A673 (cell line): ENCODE results near the gene BHMT. TPM values are rescaled to one million over a fixed set of nuclear protein-coding genes. Genes with fewer than 3 reads are reported as not detected.

Source experiments
- BruUV-seq: library from RNA; stranded (reverse); fragments of 400-500 nt; replicated peaks from 2 replicates; lab custom pipeline; 2021; lab: Mats Ljungman, UMichigan
- CTCF ChIA-PET: fragments of 300-600 bp; sonication (Branson Sonifier 250); formaldehyde crosslinking; loops from one replicate; lab custom pipeline; 2022; ENCODE audit warnings: antibody characterized with exemption; lab: Charles Lee
- POLR2A ChIA-PET: fragments of 300-600 bp; sonication (Branson Sonifier 250); formaldehyde crosslinking; loops from one replicate; lab custom pipeline; 2022; ENCODE audit warnings: antibody characterized with exemption; ENCODE audit not compliant: low non-redundant PET; lab: Charles Lee
- DNase-seq: peaks from one replicate; pipeline ENCODE4 v3.0.0-alpha.2; 2015; ENCODE audit warnings: low spot score
- H3K27ac ChIP-seq: fragments of 200-600 bp; sonication (generic); 2 replicates; pipeline ENCODE4 v1.5.1; 2016; ENCODE audit warnings: mixed run types, low read depth, mild to moderate bottlenecking, mixed read lengths, antibody characterized with exemption, low read length; ENCODE audit not compliant: poor library complexity, severe bottlenecking
- H3K27me3 ChIP-seq: fragments of 200-600 bp; sonication (generic); replicated peaks from 2 replicates; pipeline ENCODE4 v1.6.1; 2017; ENCODE audit warnings: mixed run types, low read depth, mild to moderate bottlenecking, mixed read lengths, antibody characterized with exemption, low read length; ENCODE audit not compliant: insufficient read depth, poor library complexity
- H3K36me3 ChIP-seq: fragments of 200-600 bp; sonication (generic); 2 replicates; pipeline ENCODE4 v1.6.1; 2016; ENCODE audit warnings: mixed run types, mild to moderate bottlenecking, mixed read lengths, antibody characterized with exemption, low read length; ENCODE audit not compliant: insufficient read depth, poor library complexity, severe bottlenecking
- H3K4me1 ChIP-seq: fragments of 200-600 bp; sonication (generic); 2 replicates; pipeline ENCODE4 v1.6.1; 2017; ENCODE audit warnings: mixed run types, mild to moderate bottlenecking, mixed read lengths, antibody characterized with exemption, low read length; ENCODE audit not compliant: insufficient read depth, poor library complexity, severe bottlenecking
- H3K4me3 ChIP-seq: fragments of 200-600 bp; sonication (generic); 2 replicates; pipeline ENCODE4 v1.5.1; 2016; ENCODE audit warnings: low read depth, mixed run types, mild to moderate bottlenecking, mixed read lengths, low read length; ENCODE audit not compliant: poor library complexity, severe bottlenecking
- H3K9me3 ChIP-seq: fragments of 200-600 bp; sonication (generic); 2 replicates; pipeline ENCODE4 v1.6.1; 2016; ENCODE audit warnings: mixed run types, low read depth, mild to moderate bottlenecking, mixed read lengths, antibody characterized with exemption, low read length; ENCODE audit not compliant: poor library complexity, severe bottlenecking
- CTCF ChIP-seq: fragments of 300-800, 200-600 bp; sonication (generic); conservative IDR thresholded peaks from 2 replicates; pipeline ENCODE4 v1.5.1; 2017; ENCODE audit warnings: low read depth, mild to moderate bottlenecking, antibody characterized with exemption, low read length, moderate library complexity, mixed read lengths
- EZH2 ChIP-seq: fragments of 200-600 bp; sonication (generic); IDR thresholded peaks from 2 replicates; pipeline ENCODE4 v1.6.1; 2017; ENCODE audit warnings: borderline replicate concordance, low read depth, mild to moderate bottlenecking, mixed read lengths, antibody characterized with exemption, low read length; ENCODE audit not compliant: poor library complexity, severe bottlenecking
- intact Hi-C: fragments of 100-400 bp; cut with micrococcal nuclease; formaldehyde crosslinking; loops from one replicate; pipeline ENCODE4 v1.10.0; 2022; ENCODE audit not compliant: unreplicated experiment
- total RNA-seq: library from RNA; stranded (reverse); gene quantifications from 2 replicates; pipeline ENCODE4 v1.2.3, GENCODE V29; 2021

The BHMT gene
- total RNA-seq, 1 experiment from 2014 or later, result not detected

GRCh38 chr5:79133657-79134451 is 22.2 kb downstream of the BHMT start:
- ChIA-PET POLR2A (interaction anchor here (0.6 to 0.7 kb wide), 2 partner anchors 29 to 604 kb away, joined by 3 read pairs; no protein-coding TSS in a partner anchor), CTCF (interaction anchor here (0.6 to 3.5 kb wide), 10 partner anchors 28 to 1789 kb away, joined by 3 to 70 read pairs (median 4); no protein-coding TSS in a partner anchor)
- TF ChIP-seq CTCF, result peak; percentile 86
- no peak for TF ChIP-seq EZH2
- peaks cover 5% of the 10 kb centered on the region for H3K4me1 ChIP-seq
- intact Hi-C loops, result loop anchor here (1.0 to 5.0 kb wide), 4 partner anchors 109 to 949 kb away; no protein-coding TSS in a partner anchor
- peak overlapping the region; percentile 70 for H3K27ac ChIP-seq
- no TSS peak for BruUV-seq
- H3K27me3 ChIP-seq, result no peaks in the 10 kb centered on the region
- peak overlapping the region; percentile 28 for H3K4me3 ChIP-seq
- DNase-seq, result peak; percentile 88
- H3K9me3 ChIP-seq, result no peaks in the 10 kb centered on the region
- H3K36me3 ChIP-seq, result no peaks in the 10 kb centered on the region

GRCh38 chr5:79135790-79136553 is 24.4 kb downstream of the BHMT start:
- H3K36me3 ChIP-seq, result no peaks in the 10 kb centered on the region
- TF ChIP-seq EZH2, result no peak
- TF ChIP-seq CTCF, result no peak
- H3K4me1 ChIP-seq, result peaks cover 5% of the 10 kb centered on the region
- H3K4me3 ChIP-seq, result no peak overlapping the region
- no peaks in the 10 kb centered on the region for H3K27me3 ChIP-seq
- CTCF ChIA-PET, result no interaction called here
- no peak overlapping the region for H3K27ac ChIP-seq
- no peak for DNase-seq
- intact Hi-C loops, result no loop called here
- no peaks in the 10 kb centered on the region for H3K9me3 ChIP-seq
- BruUV-seq, result no TSS peak
- POLR2A ChIA-PET, result no interaction called here

- H3K4me3 ChIP-seq, result no peak overlapping the region
- H3K36me3 ChIP-seq, result no peaks in the 10 kb centered on the region
- no peaks in the 10 kb centered on the region for H3K9me3 ChIP-seq
- POLR2A ChIA-PET, result no interaction called here
- no peaks in the 10 kb centered on the region for H3K27me3 ChIP-seq
- intact Hi-C loops, result no loop called here
- H3K27ac ChIP-seq, result no peak overlapping the region
- peaks cover 5% of the 10 kb centered on the region for H3K4me1 ChIP-seq
- no TSS peak for BruUV-seq
- DNase-seq, result no peak
- TF ChIP-seq EZH2 (no peak), CTCF (no peak)
- CTCF ChIA-PET, result no interaction called here
Measured at GRCh38 chr5:79136618-79137017, 25.0 kb downstream of the BHMT start.
